Airway epithelial cell (primary cell): ENCODE data around the gene SMG1. TPM values are rescaled to one million over a fixed set of nuclear protein-coding genes. Genes with fewer than 3 reads are reported as not detected.

Source experiments
- total RNA-seq: library from RNA; depleted of rRNA; stranded (reverse); fragments of >200 nt; gene quantifications from 2 replicates; pipeline ENCODE4 v1.2.3, GENCODE V29; 2015

The SMG1 gene
- total RNA-seq, result 20.1 and 21.2 TPM in 2 replicates

GRCh38 chr16:18925986-18926865 is at the start of gene SMG1:
TSS of gene SMG1 (minus strand) at chr16:18926408. CDS start at chr16:18926041, 367 bp downstream.

GRCh38 chr16:18801145-18801972 is 124.8 kb downstream of the SMG1 start, which contains the start of gene ARL6IP1:
TSS of gene ARL6IP1 (minus strand) at chr16:18801549. CDS start at chr16:18801466, 83 bp downstream.

GRCh38 chr16:18789850-18790706 is 136.1 kb downstream of the SMG1 start, which contains the start of gene RPS15A:
TSS of gene RPS15A (minus strand) at chr16:18790334. CDS start at chr16:18789113, 1,221 bp downstream.

Other genes with a start within 250 kb of the SMG1 start
- gene RPS15A, start 136.1 kb downstream of the SMG1 start, total RNA-seq, result 1,946 and 2,329 TPM in 2 replicates
- 228 and 247 TPM in 2 replicates for gene ARL6IP1, start 124.9 kb downstream of the SMG1 start, total RNA-seq
- gene TMC7, start 57.5 kb upstream of the SMG1 start, total RNA-seq, result 1.8 and 3.2 TPM in 2 replicates
- 13.8 and 19.6 TPM in 2 replicates for gene COQ7, start 141.2 kb upstream of the SMG1 start, total RNA-seq
- gene ITPRIPL2, start 187.6 kb upstream of the SMG1 start, total RNA-seq, result 19.8 and 20.0 TPM in 2 replicates
- 0.51 and 3.0 TPM in 2 replicates for gene SYT17, start 241.8 kb upstream of the SMG1 start, total RNA-seq